Measurements from ENCODE around the gene SPSB3.
"Not testable (repeated sequence)": the region's sequence is repeated elsewhere in the genome, so short reads cannot be mapped to it uniquely, and the experiment has no call there.

SPSB3 gene

GRCh38 chr16:1816396-1817275 is 34.3 kb upstream of the SPSB3 start:
- no peak for DNase-seq

- no peak for DNase-seq
Measured at GRCh38 chr16:1815461-1815860, 33.1 kb upstream of the SPSB3 start.

GRCh38 chr16:1812732-1813163 is 30.4 kb upstream of the SPSB3 start:
- peak; percentile 17 for DNase-seq

- DNase-seq = no peak
Measured at GRCh38 chr16:1810536-1810935, 28.2 kb upstream of the SPSB3 start.

GRCh38 chr16:1810106-1810505 is 27.7 kb upstream of the SPSB3 start:
- no peak for DNase-seq

- no peak for DNase-seq
Measured at GRCh38 chr16:1809281-1809801, 27.0 kb upstream of the SPSB3 start.

GRCh38 chr16:1808691-1809090 is 26.3 kb upstream of the SPSB3 start:
- no peak for DNase-seq

GRCh38 chr16:1807626-1808025 is 25.3 kb upstream of the SPSB3 start:
- no peak for DNase-seq

GRCh38 chr16:1800701-1801100 is 18.3 kb upstream of the SPSB3 start:
- no peak for DNase-seq

GRCh38 chr16:1799263-1799662 is 16.9 kb upstream of the SPSB3 start:
- not testable (repeated sequence) for DNase-seq

GRCh38 chr16:1794908-1795666 is 12.7 kb upstream of the SPSB3 start:
- no peak for DNase-seq

GRCh38 chr16:1794221-1794871 is 12.0 kb upstream of the SPSB3 start:
- no peak for DNase-seq

GRCh38 chr16:1793578-1794220 is 11.3 kb upstream of the SPSB3 start, which contains the start of gene IGFALS:
TSS of gene IGFALS (minus strand) at chr16:1793705. CDS start at chr16:1793652, 53 bp downstream.
- no peak for DNase-seq

- no peak for DNase-seq
Measured at GRCh38 chr16:1792836-1793577, 10.6 kb upstream of the SPSB3 start.

GRCh38 chr16:1791943-1792812 is 9.8 kb upstream of the SPSB3 start:
- no peak for DNase-seq

- DNase-seq = no peak
Measured at GRCh38 chr16:1791256-1791942, 9.0 kb upstream of the SPSB3 start.

- no peak for DNase-seq
Measured at GRCh38 chr16:1790611-1791255, 8.4 kb upstream of the SPSB3 start.

GRCh38 chr16:1790261-1790610 is 7.9 kb upstream of the SPSB3 start:
- no peak for DNase-seq

- DNase-seq = no peak
Measured at GRCh38 chr16:1789643-1790045, 7.3 kb upstream of the SPSB3 start.

GRCh38 chr16:1788708-1789100 is 6.3 kb upstream of the SPSB3 start:
- no peak for DNase-seq
